GM10266 (cell line): ENCODE results near the gene SLC7A4.

Source experiments
- DNase-seq: peaks from one replicate; pipeline ENCODE4 v3.0.0; 2012; ENCODE audit errors: extremely low spot score
- CTCF ChIP-seq: IDR thresholded peaks from 2 replicates; pipeline ENCODE4 v1.5.1; 2012; ENCODE audit warnings: mild to moderate bottlenecking, low read depth; ENCODE audit not compliant: control insufficient read depth, insufficient read depth; ENCODE audit errors: missing control alignments

Gene SLC7A4

DNA sequence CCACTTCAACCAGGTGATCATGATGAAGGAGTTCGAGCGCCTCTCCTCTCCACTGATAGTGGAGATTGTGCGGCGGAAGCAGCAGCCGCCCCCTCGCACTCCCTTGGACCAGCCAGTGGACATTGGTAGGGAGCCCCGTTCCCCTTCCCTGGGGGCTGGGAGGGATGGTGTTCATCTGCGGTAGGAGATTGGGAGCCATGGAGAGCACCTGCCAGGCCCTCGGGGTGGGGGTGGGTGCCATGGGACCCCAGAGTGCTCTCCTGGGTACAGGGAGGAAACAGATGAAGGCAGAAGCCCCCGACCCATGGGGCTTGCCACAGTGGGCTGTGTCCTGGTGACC lies 37.5 kb downstream of the SLC7A4 start:
- TF ChIP-seq CTCF: no peak
- no peak for DNase-seq

DNA sequence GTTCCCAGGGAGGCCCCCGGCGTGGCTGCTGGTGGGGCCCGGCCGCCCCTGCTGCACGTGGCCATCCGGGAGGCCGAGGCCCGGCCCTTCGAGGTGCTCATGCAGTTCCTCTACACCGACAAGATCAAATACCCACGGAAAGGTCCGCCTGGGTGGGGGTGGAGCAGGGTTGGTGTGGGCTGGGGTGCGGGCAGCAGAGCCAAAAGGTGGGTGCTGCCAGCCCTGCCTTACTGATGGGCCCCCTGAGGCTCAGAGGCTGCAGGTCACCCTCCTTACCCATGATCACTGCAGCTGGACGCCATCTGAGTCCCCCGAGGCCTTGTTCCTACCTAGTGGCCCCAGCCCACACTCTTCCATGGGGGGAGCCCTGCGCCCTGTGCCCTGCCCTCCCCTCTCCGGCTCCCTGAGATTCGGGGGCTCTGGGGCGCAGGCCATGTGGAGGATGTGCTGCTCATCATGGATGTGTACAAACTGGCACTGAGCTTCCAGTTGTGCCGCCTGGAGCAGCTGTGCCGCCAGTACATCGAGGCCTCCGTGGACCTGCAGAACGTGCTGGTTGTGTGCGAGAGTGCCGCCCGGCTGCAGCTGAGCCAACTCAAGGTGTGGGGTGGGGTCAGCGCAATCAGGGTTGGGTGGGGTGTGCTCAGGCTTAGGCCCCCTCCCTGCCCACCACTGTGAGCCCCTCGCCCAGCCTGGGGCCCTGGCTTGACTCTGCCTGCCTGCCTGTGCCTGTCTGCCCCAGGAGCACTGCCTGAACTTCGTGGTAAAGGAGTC lies 38.0 kb downstream of the SLC7A4 start:
- DNase-seq: no peak
- TF ChIP-seq CTCF: no peak

- TF ChIP-seq CTCF: no peak
- DNase-seq: no peak
These were observed 38.8 kb downstream of the SLC7A4 start for GRCh38 chr22:20993304-20994127.

DNA sequence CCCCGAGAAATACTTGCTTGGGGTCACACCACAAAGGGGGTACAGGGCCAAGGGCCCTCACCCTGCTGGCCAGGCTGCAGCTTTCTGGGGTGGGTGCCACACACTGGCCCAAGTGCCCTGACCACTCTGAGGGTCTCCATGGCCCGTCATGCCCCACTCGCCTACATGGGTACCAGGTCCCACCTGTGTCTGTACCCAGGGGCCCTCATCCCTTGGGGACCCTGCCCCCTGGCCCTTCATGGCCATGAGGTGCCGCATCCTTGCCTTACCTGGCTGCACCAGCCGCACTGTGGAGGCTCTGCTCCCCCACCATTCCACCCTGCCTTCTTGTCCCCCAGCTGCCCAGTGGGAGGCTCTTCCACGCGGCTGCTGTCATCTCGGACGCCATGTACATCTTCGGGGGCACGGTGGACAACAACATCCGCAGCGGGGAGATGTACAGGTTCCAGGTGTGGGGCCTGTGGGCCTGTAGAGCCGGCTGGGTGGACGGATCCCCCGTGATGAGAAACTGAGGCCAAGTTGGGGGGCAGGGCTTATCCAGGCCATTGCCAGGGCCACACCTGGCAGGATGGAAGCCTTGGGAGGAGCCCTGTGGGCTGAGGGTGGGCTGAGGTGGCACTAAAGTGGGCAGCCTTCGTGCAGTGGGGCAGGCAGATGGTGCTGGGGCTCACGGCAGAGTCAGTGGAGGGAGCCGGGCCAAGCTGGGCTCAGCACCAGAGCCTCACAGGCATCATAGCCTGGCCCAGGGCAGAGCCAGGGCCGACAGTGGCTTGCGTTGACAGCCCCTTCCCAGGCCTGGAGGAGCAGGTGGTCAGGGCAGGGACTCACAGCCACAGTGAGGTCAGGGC lies 39.7 kb downstream of the SLC7A4 start:
- DNase-seq: no peak
- TF ChIP-seq CTCF: no peak

DNA sequence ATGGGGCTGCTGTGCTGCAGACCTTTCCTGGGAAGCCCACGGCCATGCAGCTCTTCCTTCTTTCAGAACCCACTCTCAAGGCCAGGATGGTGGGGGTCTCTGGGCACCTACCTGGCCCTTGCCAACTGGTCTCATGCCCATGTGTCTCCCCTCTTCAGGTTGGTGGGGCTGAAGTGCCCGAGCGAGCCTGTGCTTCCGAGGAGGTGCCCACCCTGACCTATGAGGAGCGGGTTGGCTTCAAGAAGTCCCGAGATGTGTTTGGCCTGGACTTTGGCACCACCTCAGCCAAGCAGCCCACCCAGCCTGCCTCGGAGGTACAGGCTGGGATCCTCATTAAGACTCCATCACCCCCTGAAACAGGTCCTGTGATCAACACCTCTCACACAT lies 40.3 kb downstream of the SLC7A4 start:
- no peak for DNase-seq
- no peak for TF ChIP-seq CTCF

DNA sequence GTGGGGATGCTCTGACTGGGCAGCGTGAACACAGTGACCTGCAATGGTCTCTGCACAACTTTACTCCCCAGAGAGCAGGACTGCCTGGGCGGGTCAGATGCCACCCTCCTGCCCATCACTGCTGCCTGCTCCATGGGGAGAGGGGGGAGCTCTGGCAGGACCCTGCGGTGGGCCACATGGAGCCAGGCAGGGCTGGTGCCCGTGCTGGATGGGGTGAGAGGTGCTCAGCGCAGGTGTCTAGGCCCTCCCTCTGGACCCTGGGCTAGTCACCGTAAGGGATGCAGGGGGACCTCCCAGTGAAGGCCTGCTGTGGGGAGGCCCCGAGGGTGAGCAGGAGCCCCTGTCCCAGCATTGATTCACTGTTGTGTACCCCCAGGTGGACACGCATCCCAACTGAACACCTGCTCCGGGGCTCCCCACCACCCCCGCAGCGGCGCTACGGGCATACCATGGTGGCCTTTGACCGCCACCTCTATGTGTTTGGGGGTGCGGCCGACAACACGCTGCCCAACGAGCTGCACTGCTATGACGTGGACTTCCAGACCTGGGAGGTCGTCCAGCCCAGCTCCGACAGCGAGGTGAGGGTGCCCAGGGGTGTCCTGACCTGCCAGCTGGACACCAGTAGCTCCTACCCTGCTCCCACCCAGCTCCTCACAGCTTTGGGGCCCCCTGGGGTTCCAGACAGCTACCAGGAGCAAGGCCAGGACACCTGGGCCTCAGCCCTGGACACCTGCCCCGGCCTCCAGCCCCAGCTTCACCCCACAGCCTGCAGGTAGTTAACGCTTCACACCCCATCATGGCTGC lies 40.9 kb downstream of the SLC7A4 start:
- no peak for DNase-seq
- no peak for TF ChIP-seq CTCF
